ENCODE results near the gene RPIA.
"Not testable (repeated sequence)": the region's sequence is repeated elsewhere in the genome, so short reads cannot be mapped to it uniquely, and the experiment has no call there.

Gene RPIA

DNA sequence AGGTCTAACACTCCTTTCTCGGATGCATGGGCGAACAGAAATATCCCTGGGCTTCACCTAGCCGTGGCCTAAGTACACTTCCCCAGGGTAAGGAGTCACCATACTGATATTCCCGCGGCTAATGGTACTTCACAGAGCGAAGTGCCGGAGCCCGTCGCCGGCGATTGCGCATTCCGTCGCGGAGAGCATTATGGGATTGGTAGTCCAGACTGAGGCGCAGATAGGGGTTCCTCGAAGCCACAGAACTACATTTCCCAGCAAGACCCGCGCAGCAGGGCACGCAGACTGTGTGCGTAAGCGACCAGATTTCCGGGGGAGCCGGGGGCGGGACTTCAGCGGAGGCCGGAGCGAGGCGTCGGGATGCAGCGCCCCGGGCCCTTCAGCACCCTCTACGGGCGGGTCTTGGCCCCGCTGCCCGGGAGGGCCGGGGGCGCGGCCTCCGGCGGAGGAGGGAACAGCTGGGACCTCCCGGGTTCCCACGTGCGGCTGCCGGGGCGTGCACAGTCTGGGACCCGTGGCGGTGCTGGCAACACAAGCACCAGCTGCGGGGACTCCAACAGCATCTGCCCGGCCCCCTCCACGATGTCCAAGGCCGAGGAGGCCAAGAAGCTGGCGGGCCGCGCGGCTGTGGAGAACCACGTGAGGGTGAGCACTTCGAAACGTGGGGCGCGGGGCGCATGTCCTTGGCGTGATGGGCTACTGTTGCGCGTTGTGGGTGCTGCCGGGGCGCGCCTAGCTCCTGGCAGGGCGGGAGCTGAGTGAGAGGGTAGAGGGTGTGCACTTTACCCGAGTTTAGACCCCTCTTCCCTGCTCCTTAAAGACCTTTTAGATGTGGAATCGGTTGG, at the start of gene RPIA:
TSS of gene RPIA (plus strand) at position 335 of the 845 bp plus-strand sequence. CDS start at position 361, 26 bp downstream.
- peak; percentile 95 for DNase-seq (ENCODE audit: low spot score)

DNA sequence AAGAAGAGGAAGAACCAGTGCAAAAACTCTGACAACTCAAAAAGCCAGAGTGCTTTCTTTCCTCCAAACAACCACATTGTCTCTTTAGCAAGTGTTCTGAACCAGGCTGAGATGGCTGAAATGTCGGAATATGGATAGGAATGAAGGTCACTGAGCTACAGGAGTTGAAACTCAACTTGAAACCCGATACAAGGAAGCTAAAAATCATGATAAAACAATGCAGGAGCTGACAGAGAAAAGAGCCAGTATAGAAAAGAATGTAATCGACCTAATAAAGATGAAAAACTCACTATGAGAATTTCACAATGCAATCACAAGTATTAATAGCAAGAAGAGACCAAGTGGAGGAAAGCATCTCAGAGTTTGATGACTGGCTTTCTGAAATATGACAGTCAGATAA, 49.2 kb upstream of the RPIA start:
- no peak for DNase-seq (ENCODE audit: low spot score)

DNA sequence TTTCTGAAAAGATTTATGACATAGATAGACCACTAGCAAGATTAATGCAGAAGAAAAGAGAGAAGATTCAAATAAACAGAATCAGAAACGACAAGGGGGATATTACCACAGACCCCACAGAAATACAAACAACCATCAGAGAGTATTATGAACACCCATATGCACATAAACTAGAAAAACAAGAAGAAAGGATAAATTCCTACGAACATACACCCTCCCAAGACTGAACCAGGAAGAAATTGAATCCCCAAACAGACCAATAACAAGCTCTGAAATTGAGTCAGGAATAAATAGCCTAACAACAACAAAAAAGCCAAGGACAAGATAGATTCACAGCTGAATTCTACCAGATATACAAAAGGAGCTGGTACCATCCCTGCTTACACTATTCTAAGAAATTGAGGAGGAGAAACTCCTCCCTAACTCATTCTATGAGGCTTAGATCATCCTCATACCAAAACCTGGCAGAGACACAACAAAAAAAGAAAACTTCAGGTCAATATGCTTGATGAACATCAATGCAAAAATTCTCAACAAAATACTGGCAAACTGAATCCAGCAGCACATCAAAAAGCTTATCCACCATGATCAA, 46.1 kb upstream of the RPIA start:
- DNase-seq (ENCODE audit: low spot score), result not testable (repeated sequence)

DNA sequence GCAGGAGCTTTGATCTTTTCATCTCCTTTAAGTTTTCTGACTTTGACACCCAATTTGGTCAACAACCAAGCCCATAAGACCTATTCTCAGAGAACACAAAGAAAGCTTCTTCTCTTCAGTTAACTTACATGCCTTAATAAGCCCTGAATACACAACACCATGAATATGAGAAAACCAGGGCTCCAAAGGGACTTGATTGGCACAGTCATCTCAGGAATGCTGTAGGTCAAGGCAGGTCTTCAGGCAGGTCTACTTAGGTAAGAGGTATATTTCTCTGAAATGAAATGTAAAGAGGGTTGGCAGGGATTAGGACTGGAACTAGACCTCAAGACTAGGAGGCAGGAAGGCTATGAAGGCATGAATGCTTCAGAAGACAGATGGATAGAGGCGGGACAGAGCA, 39.8 kb upstream of the RPIA start:
- no peak for DNase-seq (ENCODE audit: low spot score)

DNA sequence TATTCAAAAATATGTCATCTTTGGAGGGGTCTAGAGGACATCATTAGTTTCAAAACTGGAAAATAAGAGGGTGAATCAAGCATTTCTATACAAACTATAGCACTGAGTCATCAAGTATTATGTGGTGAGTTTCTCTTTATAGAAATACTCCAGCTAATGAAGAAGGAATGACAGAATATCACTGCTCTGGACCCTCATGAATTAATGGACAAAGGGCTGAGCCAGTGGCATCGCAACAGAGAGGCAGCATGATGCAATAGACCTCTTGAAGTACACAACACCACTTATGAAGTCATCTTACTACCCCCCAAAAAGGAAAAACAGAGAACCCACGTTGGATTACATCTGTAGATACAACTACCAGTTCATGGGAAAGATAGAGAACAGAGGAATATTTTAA, 36.8 kb upstream of the RPIA start:
- no peak for DNase-seq (ENCODE audit: low spot score)

DNA sequence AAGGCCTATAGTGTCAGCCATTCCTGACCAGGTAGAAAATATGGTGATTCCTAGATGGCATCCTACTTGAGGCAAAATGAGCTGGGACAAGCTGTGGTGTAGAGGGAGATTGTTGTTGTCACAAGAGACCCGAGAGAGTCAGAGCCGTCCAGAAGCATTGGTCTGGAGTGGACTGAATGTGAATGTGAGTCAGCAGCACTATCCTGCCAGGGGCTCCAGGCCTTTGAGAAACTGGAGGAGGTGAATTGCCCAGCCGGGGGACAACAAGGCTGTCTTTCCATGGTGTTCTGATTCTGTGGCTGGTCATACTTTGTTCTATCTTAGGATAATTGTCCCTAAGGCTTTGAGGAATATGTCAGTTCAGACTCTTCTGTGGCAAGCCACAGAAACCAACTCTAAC, 34.8 kb upstream of the RPIA start:
- peak; percentile 54 for DNase-seq (ENCODE audit: low spot score)

DNA sequence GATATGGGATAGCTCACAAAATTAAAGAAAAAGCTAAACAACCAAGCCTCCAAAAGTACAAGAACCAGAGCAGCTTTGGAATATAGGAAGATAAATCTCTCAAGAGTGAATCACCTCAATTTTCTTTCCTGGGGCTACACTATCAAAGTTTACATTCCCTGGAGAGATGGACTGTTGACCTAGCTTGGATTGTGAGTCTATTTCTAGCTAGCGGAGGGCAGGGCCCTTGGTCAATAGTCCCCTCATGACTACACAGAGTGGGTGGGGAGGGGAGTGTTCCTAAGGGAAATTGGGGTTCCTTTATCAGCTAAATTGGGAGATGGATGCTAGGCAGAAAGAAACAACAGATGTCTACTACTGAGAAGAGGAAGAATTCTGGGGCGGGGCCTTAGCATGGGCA, 34.3 kb upstream of the RPIA start:
- peak; percentile 45 for DNase-seq (ENCODE audit: low spot score)

DNA sequence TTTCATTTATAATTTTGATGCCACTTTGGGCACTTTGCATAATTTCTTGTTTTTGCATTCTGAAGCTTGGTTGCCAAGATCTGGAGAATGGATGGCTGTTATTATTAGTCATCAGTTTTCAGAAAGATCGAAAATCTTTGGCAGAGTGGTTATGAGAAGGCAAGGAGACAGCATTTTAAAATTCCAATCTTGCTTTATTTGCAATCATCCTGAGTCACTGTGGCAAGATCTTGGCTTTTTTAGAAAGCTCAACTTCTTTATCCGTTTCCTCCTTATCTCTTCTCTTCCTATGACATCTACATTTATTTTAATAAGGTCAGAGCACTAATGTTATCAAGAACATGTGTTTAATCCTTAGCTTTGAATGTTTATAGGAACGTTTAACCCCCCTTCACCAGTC, 33.1 kb upstream of the RPIA start:
- DNase-seq (ENCODE audit: low spot score), result peak; percentile 45

DNA sequence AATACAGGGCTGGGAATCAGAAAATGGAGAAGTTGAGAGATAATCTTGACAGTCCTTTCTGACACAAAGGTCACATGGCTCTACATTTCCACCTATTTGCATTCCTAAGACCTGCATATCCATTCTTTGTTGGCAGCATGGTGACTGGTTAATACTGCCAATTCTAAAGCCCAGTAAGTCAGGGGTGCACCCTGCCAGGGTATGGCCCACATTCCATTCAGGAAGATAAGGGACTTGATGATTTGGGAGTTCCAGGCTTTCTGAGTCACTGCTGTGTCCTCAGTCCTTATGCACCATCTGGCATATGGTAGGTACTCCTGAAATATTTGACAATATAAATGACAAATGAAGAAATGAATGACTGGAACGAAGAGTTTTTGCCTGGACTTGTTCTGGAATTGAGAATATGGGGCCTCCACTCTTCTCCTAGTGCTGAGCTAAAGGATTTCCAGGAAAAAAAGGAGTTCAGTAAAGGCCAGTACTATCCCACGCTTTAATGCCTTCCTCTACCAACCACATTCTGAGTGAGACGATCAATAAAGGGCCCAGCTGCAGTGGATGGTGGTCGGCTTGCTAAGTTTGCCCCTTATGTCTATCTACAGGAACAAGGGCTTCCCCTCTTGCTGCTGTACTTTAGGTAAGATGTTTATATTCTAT, 32.5 kb upstream of the RPIA start:
- DNase-seq (ENCODE audit: low spot score), result peak; percentile 21

DNA sequence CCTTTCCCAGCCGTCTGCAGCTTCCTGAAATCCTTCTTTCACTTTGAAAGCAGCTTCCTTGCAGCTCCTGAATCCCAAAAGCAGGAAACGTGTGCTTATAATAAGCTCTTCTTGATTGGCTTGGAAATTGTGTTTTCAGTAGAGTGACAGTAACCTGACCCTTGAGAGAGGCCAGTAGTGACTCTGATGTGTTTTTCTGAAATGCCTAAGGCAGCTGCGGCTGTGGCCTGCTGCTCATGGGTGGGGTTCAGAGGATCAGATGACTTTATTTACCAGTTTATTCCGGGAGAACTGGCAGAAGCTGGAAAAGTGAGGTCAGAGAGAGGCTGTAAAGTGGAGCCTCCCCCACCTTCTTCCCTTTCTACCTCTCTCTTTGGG, 31.9 kb upstream of the RPIA start:
- peak; percentile 37 for DNase-seq (ENCODE audit: low spot score)

DNA sequence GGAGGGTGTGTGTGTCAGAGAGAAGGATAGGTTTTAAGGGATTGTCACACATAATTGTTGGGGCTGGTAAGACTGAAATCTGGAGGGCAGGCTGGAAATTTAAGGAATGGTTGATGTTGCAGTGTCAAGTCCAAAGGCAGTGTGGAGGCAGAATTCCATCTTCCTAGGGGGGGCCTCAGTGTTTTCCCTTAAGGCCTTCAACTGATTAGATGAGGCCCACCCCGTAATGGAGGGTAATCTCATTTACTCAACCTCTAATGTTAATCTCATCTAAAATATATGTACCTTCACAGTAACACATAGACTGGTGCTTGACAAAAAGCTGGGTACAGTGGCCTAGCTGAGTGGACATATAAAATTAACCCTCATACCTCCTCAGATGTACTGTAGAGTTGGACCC, 30.9 kb upstream of the RPIA start:
- no peak for DNase-seq (ENCODE audit: low spot score)

DNA sequence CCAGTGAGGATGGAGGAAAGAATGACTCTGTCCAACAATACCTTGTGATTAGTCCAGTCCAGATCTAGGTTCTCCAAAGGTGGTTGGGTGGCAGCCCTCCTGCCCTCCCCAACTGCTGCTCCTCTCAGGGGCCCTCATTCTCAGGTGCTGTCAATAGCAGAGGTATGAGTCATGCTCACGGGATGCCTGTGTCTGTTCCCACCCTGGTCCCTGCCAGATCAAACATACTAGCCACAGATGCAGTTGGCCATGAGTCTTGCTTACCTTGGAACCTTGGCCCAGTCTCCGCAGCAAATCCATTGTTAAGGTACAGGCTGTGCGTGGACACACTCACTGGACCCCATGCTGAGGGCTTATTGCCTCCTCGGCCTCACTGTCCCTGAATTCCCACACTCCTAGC, 24.9 kb upstream of the RPIA start:
- no peak for DNase-seq (ENCODE audit: low spot score)

DNA sequence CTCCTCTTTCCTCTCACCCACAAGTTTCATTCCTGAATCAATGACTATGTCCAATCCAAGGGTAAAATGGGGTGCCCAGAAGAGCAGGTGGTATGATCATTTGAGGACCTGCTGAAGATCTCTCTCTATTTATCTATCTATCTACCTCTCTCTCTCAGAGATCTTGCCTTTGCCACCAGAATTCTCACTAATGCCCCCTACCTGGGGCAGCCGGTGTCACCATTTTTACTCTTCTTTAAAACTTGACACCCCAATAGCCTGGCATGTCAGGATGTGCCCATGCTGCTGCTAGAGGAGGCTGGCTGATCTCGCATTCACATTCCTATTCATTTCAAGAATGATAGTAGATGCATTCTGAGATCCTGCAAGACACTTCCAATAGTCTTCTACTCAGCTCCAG, 24.3 kb upstream of the RPIA start:
- no peak for DNase-seq (ENCODE audit: low spot score)

DNA sequence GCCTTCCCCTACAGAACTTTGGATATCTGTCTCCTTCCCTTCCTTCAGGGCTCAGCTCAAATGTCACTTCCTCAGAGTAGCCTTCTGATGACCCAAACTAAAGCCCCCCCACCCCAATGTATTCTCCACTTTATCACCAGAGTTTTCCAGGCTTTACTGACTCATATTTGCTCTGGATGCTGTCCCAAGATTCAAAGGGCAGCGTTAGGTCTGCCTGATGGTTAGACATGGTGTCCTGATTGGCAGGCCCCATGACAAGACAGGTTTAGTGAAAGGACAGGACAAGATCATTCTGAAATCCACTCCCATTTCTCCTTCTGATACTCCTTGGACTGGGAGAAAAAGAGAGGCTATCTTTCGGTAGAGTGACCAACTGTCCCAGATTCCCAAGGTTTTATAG, 22.6 kb upstream of the RPIA start:
- DNase-seq (ENCODE audit: low spot score), result no peak

DNA sequence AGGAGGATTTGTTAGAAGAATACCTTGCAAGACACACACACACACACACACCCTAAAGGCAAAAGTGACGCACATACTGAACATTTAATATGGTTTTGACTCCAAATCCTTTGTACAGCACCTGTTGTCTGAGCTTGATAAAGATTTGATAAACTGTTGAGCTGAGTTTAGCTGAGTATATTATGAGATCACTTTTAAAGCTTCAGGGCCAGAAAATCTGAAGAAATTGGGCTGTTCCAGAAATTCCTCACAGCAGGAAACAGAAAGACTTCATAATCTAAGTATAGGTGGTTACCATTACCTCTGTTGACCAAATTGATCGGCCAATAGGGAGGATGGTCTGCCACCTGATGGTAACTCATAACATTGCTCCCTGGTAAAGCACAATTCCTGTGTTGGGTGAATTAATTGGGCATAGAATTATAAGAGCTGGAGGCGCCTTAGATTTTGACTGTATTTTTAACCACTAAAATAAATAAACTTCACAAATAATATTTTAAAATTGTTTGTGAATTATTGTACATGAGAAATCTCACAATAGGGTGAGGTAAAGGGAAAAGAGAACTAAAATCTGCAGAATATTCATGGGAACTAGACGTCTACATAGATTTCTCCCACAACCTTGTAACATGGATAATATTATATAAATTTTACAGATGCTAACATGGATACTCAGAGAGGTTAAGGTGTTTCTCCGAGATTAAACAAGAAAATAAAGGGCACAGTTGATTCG, 21.8 kb upstream of the RPIA start:
- DNase-seq (ENCODE audit: low spot score), result no peak

DNA sequence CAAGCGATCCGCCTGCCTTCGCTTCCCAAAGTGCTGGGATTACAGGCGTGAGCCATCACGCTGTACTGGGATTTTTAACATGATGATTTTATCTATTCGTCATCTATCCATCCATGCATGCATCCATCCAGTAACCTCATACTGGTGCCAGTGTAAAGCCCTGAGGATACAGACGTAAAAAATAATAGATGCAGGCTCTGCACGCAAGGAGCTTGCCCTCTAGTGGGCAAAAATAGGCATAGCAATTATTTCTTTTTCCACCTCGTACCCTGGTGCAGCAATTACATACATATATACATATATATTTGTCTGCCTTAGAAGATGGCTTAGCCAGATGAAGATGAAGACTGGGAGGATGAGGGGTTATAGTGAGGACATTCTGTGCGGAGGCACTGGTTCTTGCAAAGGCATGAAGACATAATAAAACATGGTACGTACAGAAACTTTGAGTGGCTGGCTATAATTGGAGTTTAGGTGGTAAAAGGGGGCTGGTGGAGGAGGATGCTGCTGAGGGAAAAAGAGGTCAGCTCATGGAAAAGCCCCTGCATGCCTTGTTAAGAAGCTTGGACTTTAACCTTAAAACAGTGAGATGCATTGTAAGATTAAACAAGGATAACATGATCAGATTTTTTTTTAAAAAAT, 19.6 kb upstream of the RPIA start:
- DNase-seq (ENCODE audit: low spot score), result peak; percentile 41

DNA sequence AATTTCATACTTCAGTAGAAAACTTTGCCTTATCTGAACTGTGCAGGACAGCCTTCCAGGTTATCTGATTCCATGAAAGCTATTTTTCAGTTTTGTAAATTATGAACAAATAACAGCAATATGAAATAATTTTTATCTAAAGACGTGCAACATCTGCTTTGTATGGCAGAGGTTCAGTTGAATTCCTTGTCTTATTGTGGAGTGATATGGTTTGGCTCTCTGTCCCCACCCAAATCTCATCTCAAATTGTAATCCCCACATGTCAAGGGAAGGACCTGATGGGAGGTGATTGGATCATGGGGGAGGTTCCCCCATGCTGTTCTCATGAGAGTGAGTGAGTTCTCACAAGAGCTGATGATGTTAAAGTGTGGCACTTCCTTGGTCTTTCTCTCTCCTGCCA, 18.1 kb upstream of the RPIA start:
- no peak for DNase-seq (ENCODE audit: low spot score)

DNA sequence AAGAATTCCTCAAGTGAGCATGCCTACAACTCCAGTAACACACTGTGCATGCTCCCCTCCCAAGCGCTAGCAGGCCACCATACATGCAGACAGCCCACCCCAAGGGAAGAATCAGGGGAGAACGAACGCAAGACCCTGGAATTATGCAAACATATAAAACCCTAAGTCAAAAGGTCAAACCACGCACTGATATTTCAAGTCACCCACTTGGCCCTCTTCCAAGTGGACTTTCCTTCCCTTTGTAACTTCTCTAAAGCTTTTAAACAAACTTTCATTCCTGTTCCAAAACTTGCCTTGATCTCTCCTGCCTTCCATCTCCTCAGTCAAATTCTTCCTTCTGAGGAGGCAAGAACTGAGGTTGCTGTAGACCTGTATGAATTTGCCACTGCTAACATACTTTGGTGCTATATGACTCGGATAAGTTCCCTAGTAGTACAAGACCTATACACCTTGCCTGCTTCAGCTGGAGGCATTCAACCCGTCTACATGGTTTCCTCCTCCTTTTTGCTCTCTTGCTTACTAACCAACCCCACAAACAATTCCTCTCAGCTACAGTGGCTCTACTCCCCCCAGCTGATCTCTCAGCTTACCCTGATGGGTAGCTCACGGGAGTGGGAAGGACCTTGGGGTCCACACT, 11.1 kb upstream of the RPIA start:
- no peak for DNase-seq (ENCODE audit: low spot score)

DNA sequence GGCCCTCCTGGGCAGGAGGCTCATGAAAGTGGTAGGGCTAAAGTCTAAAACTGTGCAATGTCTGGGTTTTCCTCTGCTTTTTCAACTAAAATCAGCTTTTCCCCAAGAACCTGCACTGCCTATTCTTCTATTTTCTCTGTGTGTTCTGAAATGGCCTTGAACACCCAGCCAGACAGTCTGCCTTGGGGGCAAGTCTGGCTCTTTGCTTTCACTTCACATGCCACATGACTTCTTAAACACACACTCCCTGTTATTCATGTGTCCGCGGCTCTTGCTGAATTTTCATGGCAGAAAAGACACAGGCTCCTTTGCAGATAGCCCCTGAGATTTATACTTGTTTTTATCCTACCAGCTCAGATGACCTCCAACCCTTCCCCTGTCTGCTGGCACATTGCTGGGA, 10.6 kb upstream of the RPIA start:
- DNase-seq (ENCODE audit: low spot score), result no peak

DNA sequence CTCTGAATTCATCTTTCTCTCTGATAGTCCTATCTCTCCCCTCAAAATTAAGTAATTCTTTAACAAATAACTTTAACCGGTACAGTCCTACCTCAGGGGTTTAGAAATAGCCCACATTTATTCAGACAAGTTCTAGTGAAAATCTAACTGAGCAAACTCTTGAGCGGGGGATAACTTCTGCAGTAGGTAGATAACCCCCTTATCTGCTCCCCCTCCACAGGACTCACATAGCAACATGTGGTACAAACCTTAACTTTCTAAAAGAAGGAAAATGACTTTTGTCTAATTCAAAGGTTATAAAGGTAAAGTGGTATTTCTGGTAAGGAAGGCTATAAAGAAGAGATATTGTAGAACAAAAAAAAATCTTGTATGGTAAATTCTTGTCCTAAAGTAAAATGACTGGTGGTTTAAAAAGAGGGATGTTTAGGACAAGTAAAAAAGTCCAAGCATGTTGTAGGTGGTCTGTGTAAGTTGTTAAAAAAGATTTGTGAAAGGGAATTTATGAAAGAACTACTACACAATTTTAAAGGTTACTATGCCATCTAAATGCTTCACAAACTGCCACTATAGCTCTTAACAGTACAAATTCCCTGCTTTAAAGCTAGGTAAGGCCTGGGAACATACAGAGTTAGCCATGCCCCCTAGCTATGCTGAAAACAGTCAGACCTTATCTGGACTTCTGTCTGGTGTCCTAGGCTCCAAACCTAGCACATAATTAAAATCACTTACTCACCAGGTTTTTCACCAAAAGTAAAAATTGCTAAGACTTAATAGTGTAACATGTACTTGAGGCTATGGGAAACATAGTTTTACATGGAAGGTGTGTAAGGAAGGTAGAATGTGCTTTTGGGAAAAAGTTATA, 8.1 kb upstream of the RPIA start:
- no peak for DNase-seq (ENCODE audit: low spot score)

DNA sequence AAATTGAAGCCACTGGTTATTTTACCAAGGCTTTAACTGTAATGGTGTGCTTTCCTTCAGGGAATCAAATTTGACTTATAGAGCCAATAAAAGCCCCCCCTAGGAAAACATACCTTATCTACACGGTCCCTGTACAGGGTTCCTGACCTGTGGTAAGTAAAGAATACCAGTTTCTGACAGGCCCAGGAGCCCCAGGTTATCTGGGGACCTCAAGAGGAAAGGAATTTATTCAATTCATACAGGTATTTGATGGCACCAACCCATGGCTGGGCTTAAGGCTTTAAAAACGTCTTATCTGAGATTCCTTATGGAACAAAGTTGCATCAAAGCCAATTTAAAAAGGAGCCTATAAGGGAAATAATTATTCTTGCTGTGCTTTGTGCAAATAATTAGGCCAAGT, 7.0 kb upstream of the RPIA start:
- DNase-seq (ENCODE audit: low spot score), result no peak

Measured in hepatic stellate cell (primary cell).